H9 (cell line): ENCODE results near the gene ATG7. TPM values are rescaled to one million over a fixed set of nuclear protein-coding genes. Genes with fewer than 3 reads are reported as not detected.

Experiments used
- DNase-seq: peaks from one replicate; pipeline ENCODE4 v3.0.0-alpha.2; 2017
- H2AFZ ChIP-seq: one replicate; pipeline ENCODE4 v1.6.1; 2013; ENCODE audit warnings: mild to moderate bottlenecking, low read length, control low read depth, moderate library complexity
- H2AK5ac ChIP-seq: 2 replicates; pipeline ENCODE4 v1.6.1; 2013; ENCODE audit warnings: low read length, control low read depth, mixed read lengths; ENCODE audit not compliant: insufficient read length
- H2BK120ac ChIP-seq: one replicate; pipeline ENCODE4 v1.6.1; 2013; ENCODE audit warnings: low read depth, mild to moderate bottlenecking, low read length, control low read depth, inconsistent platforms; ENCODE audit not compliant: poor library complexity, severe bottlenecking
- H2BK12ac ChIP-seq: 2 replicates; pipeline ENCODE4 v1.6.1; 2013; ENCODE audit warnings: low read length, control low read depth, mixed read lengths, low read depth; ENCODE audit not compliant: insufficient read length
- H2BK15ac ChIP-seq: 2 replicates; pipeline ENCODE4 v1.6.1; 2013; ENCODE audit warnings: low read depth, low read length, control low read depth
- H2BK20ac ChIP-seq: one replicate; pipeline ENCODE4 v1.6.1; 2013; ENCODE audit warnings: low read depth, mild to moderate bottlenecking, low read length, control low read depth, inconsistent platforms; ENCODE audit not compliant: poor library complexity, severe bottlenecking
- H2BK5ac ChIP-seq: 2 replicates; pipeline ENCODE4 v1.6.1; 2013; ENCODE audit warnings: low read length, control low read depth, mixed read lengths; ENCODE audit not compliant: insufficient read length
- H3K14ac ChIP-seq: 2 replicates; pipeline ENCODE4 v1.6.1; 2013; ENCODE audit warnings: low read length, control low read depth; ENCODE audit not compliant: insufficient read depth
- H3K18ac ChIP-seq: 2 replicates; pipeline ENCODE4 v1.6.1; 2013; ENCODE audit warnings: low read depth, mild to moderate bottlenecking, mixed read lengths, low read length, control low read depth; ENCODE audit not compliant: insufficient read length
- H3K23ac ChIP-seq: 2 replicates; pipeline ENCODE4 v1.6.1; 2013; ENCODE audit warnings: low read length, control low read depth, mixed read lengths, low read depth; ENCODE audit not compliant: insufficient read length
- H3K23me2 ChIP-seq: 2 replicates; pipeline ENCODE4 v1.6.1; 2013; ENCODE audit warnings: low read depth, mild to moderate bottlenecking, mixed read lengths, low read length, control low read depth; ENCODE audit not compliant: insufficient read length, poor library complexity, severe bottlenecking
- H3K27ac ChIP-seq: 2 replicates; pipeline ENCODE4 v1.5.1; 2013; ENCODE audit warnings: low read length, control low read depth, mixed read lengths, low read depth; ENCODE audit not compliant: insufficient read length
- H3K27me3 ChIP-seq: 2 replicates; pipeline ENCODE4 v1.6.1; 2013; ENCODE audit warnings: low read length, control low read depth, inconsistent platforms; ENCODE audit not compliant: insufficient read depth
- H3K4ac ChIP-seq: 2 replicates; pipeline ENCODE4 v1.6.1; 2013; ENCODE audit warnings: low read depth, mild to moderate bottlenecking, control low read depth, inconsistent platforms, low read length, moderate library complexity
- H3K4me1 ChIP-seq: 2 replicates; pipeline ENCODE4 v1.6.1; 2013; ENCODE audit warnings: low read length, control low read depth, inconsistent platforms; ENCODE audit not compliant: insufficient read depth
- H3K4me2 ChIP-seq: 2 replicates; pipeline ENCODE4 v1.6.1; 2013; ENCODE audit warnings: low read length, control low read depth, mixed read lengths; ENCODE audit not compliant: insufficient read length, insufficient read depth
- H3K56ac ChIP-seq: 2 replicates; pipeline ENCODE4 v1.6.1; 2013; ENCODE audit warnings: low read depth, mild to moderate bottlenecking, mixed read lengths, low read length, control low read depth; ENCODE audit not compliant: insufficient read length
- H3K79me1 ChIP-seq: 2 replicates; pipeline ENCODE4 v1.6.1; 2013; ENCODE audit warnings: low read depth, mild to moderate bottlenecking, moderate library complexity, low read length, control low read depth, inconsistent platforms; ENCODE audit not compliant: insufficient read depth, poor library complexity, severe bottlenecking
- H3K79me2 ChIP-seq: 2 replicates; pipeline ENCODE4 v1.6.1; 2013; ENCODE audit warnings: low read length, control low read depth, inconsistent platforms; ENCODE audit not compliant: insufficient read depth
- H3K9ac ChIP-seq: 2 replicates; pipeline ENCODE4 v1.6.1; 2013; ENCODE audit warnings: low read length, control low read depth, mixed read lengths; ENCODE audit not compliant: insufficient read length; ENCODE audit errors: extremely low read depth
- H3K9me3 ChIP-seq: one replicate; pipeline ENCODE4 v1.6.1; 2013; ENCODE audit warnings: low read depth, low read length, inconsistent platforms; ENCODE audit not compliant: control insufficient read depth
- H3T11ph ChIP-seq: one replicate; pipeline ENCODE4 v1.6.1; 2013; ENCODE audit warnings: mild to moderate bottlenecking, low read length, control low read depth, inconsistent platforms
- H4K20me1 ChIP-seq: one replicate; pipeline ENCODE4 v1.6.1; 2013; ENCODE audit not compliant: control insufficient read depth, insufficient read length, insufficient read depth
- H4K5ac ChIP-seq: 2 replicates; pipeline ENCODE4 v1.6.1; 2013; ENCODE audit warnings: low read depth, mild to moderate bottlenecking, mixed read lengths, low read length, control low read depth; ENCODE audit not compliant: insufficient read length
- H4K8ac ChIP-seq: replicated peaks from 2 replicates; pipeline ENCODE4 v1.6.1; 2013; ENCODE audit warnings: low read length, control low read depth, mixed read lengths, low read depth; ENCODE audit not compliant: insufficient read length
- H4K91ac ChIP-seq: 2 replicates; pipeline ENCODE4 v1.6.1; 2013; ENCODE audit warnings: low read depth, mild to moderate bottlenecking, moderate library complexity, mixed read lengths, low read length, control low read depth; ENCODE audit not compliant: insufficient read length
- H3K27ac Mint-ChIP-seq, 3 experiments: 2 replicates in 2 of 3; 3 replicates in 1 of 3; pipeline ENCODE4 v1.8.0; 2020 to 2021; ENCODE audit warnings: mixed read lengths in 3 of 3, mild to moderate bottlenecking in 1 of 3, moderate library complexity in 1 of 3
- H3K27me3 Mint-ChIP-seq: 2 replicates; pipeline ENCODE4 v1.8.0; 2021; ENCODE audit warnings: low read depth, mild to moderate bottlenecking, moderate library complexity, mixed read lengths
- H3K36me3 Mint-ChIP-seq, 3 experiments: 2 replicates in 2 of 3; 3 replicates in 1 of 3; pipeline ENCODE4 v1.8.0; 2020 to 2021; ENCODE audit warnings: low read depth in 3 of 3, mixed read lengths in 3 of 3; ENCODE audit not compliant: insufficient read depth in 1 of 3
- H3K4me1 Mint-ChIP-seq, 2 experiments: 2 replicates each; pipeline ENCODE4 v1.8.0; 2020; ENCODE audit warnings: mixed read lengths in 2 of 2
- H3K4me3 Mint-ChIP-seq, 2 experiments: 2 replicates in 1 of 2; 3 replicates in 1 of 2; pipeline ENCODE4 v1.8.0; 2020 to 2021; ENCODE audit warnings: mild to moderate bottlenecking in 2 of 2, mixed read lengths in 2 of 2, moderate library complexity in 1 of 2
- H3K9me3 Mint-ChIP-seq, 2 experiments: 2 replicates in 1 of 2; 3 replicates in 1 of 2; pipeline ENCODE4 v1.8.0; 2020; ENCODE audit warnings: mild to moderate bottlenecking in 2 of 2, mixed read lengths in 2 of 2, moderate library complexity in 1 of 2
- CTCF ChIP-seq: fragments of 200-600 bp; sonication (generic); conservative IDR thresholded peaks from 3 replicates; pipeline ENCODE4 v1.8.0; 2021; ENCODE audit warnings: antibody characterized with exemption, mild to moderate bottlenecking
- WGBS: extraction: QIAGEN DNeasy Blood & Tissue Kit; methylation state at CpG from one replicate; pipeline ENCODE4 v1.1.7; 2013; ENCODE audit warnings: missing lambda C conversion rate, low lambda C conversion rate, mixed read lengths; ENCODE audit not compliant: insufficient read length; ENCODE audit errors: extremely low coverage; 5-methylcytosine and 5-hydroxymethylcytosine counted together
- total RNA-seq: library from RNA; stranded (reverse); gene quantifications from 2 replicates; pipeline ENCODE4 v1.2.1, GENCODE V29; 2021

ATG7 gene
- total RNA-seq, 1 experiment from 2014 or later: 17.9 TPM

GRCh38 chr3:11508346-11509172, 236.4 kb downstream of the ATG7 start:
- Histone ChIP-seq H3K14ac (no peak overlapping the region), H3K27ac (no peak overlapping the region), H2AFZ (no peak overlapping the region), H3K56ac (no peak overlapping the region), H3K18ac (no peak overlapping the region), H2BK12ac (no peak overlapping the region), H3K79me2 (no peaks in the 10 kb centered on the region), H3K9ac (no peak overlapping the region), H3T11ph (no peak overlapping the region), H3K9me3 (no peaks in the 10 kb centered on the region), H3K79me1 (no peaks in the 10 kb centered on the region), H3K4ac (no peak overlapping the region), H4K20me1 (no peaks in the 10 kb centered on the region), H3K23ac (no peak overlapping the region), H2BK15ac (no peak overlapping the region), H3K4me1 (peaks cover 7% of the 10 kb centered on the region; the same call in 1 of the 2 replicates), H4K5ac (no peak overlapping the region), H4K8ac (no peak overlapping the region), H3K4me2 (no peak overlapping the region), H2BK20ac (no peak overlapping the region), H2BK120ac (no peak overlapping the region), H4K91ac (no peak overlapping the region), H2AK5ac (no peak overlapping the region), H3K23me2 (no peaks in the 10 kb centered on the region), H2BK5ac (no peak overlapping the region), H3K27me3 (no peaks in the 10 kb centered on the region)
- DNase-seq: no peak
- Mint-ChIP-seq H3K36me3 (peaks cover 6 to 11% (median 7%) of the 10 kb centered on the region in 3 experiments; a peak in 5 of 7 replicates), H3K27ac (peak overlapping the region in 2 of 3 experiments; percentile 56 to 77; a peak in 4 of 7 replicates), H3K4me1 (peaks cover 22 to 26% of the 10 kb centered on the region in 2 experiments), H3K27me3 (no peaks in the 10 kb centered on the region), H3K4me3 (no peak overlapping the region), H3K9me3 (peaks cover 0 to 8% of the 10 kb centered on the region in 2 experiments; a peak in 1 of 5 replicates)
- no CpG with 5 or more reads among the region's 5 CpGs for WGBS
- TF ChIP-seq CTCF: no peak
